H1 (cell line): ENCODE results near the gene FAM200B. TPM values are rescaled to one million over a fixed set of nuclear protein-coding genes. Genes with fewer than 3 reads are reported as not detected.
A peak's percentile ranks its signal among the peaks of the same experiment; 100 is the strongest.

Source experiments
- ASH2L ChIP-seq: fragments of 200-600, 300-600 bp; sonication (generic); IDR thresholded peaks from one replicate; pipeline ENCODE4 v1.7.1; 2017; ENCODE audit warnings: low read length
- CBX8 ChIP-seq: fragments of 300-800, 300-1000 bp; sonication (generic); IDR thresholded peaks from 2 replicates; pipeline ENCODE4 v1.7.1; 2016; ENCODE audit warnings: low read depth, low read length, borderline replicate concordance
- CHD1 ChIP-seq: IDR thresholded peaks from 2 replicates; pipeline ENCODE4 v1.6.1; 2012; ENCODE audit warnings: low read depth, low read length, improper control_type of control experiment
- CTCF ChIP-seq, 3 experiments: IDR thresholded peaks; 1 replicate in 2 of 3; 2 replicates in 1 of 3; pipeline versions ENCODE4 v1.5.1 to v1.6.1; 2011; ENCODE audit warnings: low read length in 3 of 3, mild to moderate bottlenecking in 3 of 3, inconsistent platforms in 2 of 3, low read depth in 1 of 3, moderate library complexity in 1 of 3; ENCODE audit not compliant: insufficient read depth in 1 of 3; ENCODE audit errors: control extremely low read depth in 1 of 3
- EZH2 ChIP-seq: fragments of 200-600 bp; sonication (generic); IDR thresholded peaks from 2 replicates; pipeline ENCODE4 v1.7.1; 2012; ENCODE audit warnings: low read depth, mild to moderate bottlenecking, moderate library complexity, low read length, inconsistent platforms; ENCODE audit not compliant: severe bottlenecking
- JUN ChIP-seq: IDR thresholded peaks from 2 replicates; pipeline ENCODE4 v1.6.1; 2011; ENCODE audit warnings: low read depth, mild to moderate bottlenecking, improper control_type of control experiment, low read length
- JUND ChIP-seq: IDR thresholded peaks from 2 replicates; pipeline ENCODE4 v1.6.1; 2011; ENCODE audit warnings: mild to moderate bottlenecking, improper control_type of control experiment, low read length
- NANOG ChIP-seq: IDR thresholded peaks from 2 replicates; pipeline ENCODE4 v1.6.1; 2011; ENCODE audit warnings: low read length, low read depth, mild to moderate bottlenecking, inconsistent platforms; ENCODE audit not compliant: insufficient read depth, poor library complexity, severe bottlenecking
- SP1 ChIP-seq: IDR thresholded peaks from 2 replicates; pipeline ENCODE4 v1.6.1; 2011; ENCODE audit warnings: low read depth, low read length
- TAF1 ChIP-seq: IDR thresholded peaks from 2 replicates; pipeline ENCODE4 v1.6.1; 2011; ENCODE audit warnings: mild to moderate bottlenecking, low read depth, low read length
- ZNF274 ChIP-seq: IDR thresholded peaks from 2 replicates; pipeline ENCODE4 v1.7.0; 2012; ENCODE audit warnings: low read length, borderline replicate concordance; ENCODE audit errors: extremely low read depth
- polyA plus RNA-seq, 7 experiments: library from polyadenylated mRNA; depleted of rRNA in 3 of 7; stranded (reverse) in 5 of 7; unstranded in 2 of 7; fragments of >200 nt in 5 of 7; fragments of 200-250 nt in 2 of 7; gene quantifications; 1 replicate in 5 of 7; 2 replicates in 1 of 7; 4 replicates in 1 of 7; pipeline versions ENCODE4 v1.2.1 to v1.2.3, GENCODE V29; 2011 to 2013; ENCODE audit warnings: missing spikeins in 2 of 7, mixed read lengths in 2 of 7
- total RNA-seq: library from RNA; stranded (reverse); fragmentation: NEBNext Ultra II Directional; extraction: Animal tissue kit (Norgen Biotek cat#: 25700); gene quantifications from 2 replicates; pipeline ENCODE4 v1.2.1, GENCODE V29; 2021

FAM200B gene
- total and polyA plus RNA-seq, 2 of the 8 experiments (the other 6 are each of a cell fraction or from before 2014, with no cell fraction given) = 10.7 to 23.7 TPM

- TF ChIP-seq CTCF (IDR thresholded peaks at IDR 0.05; ENCODE audit: control extremely low read depth in 1 of 3, insufficient read depth in 1 of 3, low read depth in 1 of 3, low read length in 3 of 3) (no peak), JUND (peak; percentile 59; the same call in 1 of the 2 replicates), CBX8 (no peak), ASH2L (no peak), SP1 (no peak; the same call in 1 of the 2 replicates), TAF1 (no peak), ZNF274 (no peak), CHD1 (no peak), JUN (no peak), NANOG (peak; percentile 35), EZH2 (no peak)
Observed at GRCh38 chr4:15695240-15695699, 13.6 kb downstream of the FAM200B start (continued).
